ENCODE measurements around the gene BPIFA3. TPM values are rescaled to one million over a fixed set of nuclear protein-coding genes. Genes with fewer than 3 reads are reported as not detected.

BPIFA3 gene
- total and polyA plus RNA-seq, 9 of the 15 experiments (the other 6 are each of a cell fraction or from before 2014, with no cell fraction given) = not detected

- peak; percentile 33; the same call in 1 of the 2 replicates for TF ChIP-seq USF1 (CRISPR knock-in tag; IDR thresholded peaks at IDR 0.05)
- TF ChIP-seq NCOA1 (IDR thresholded peaks at IDR 0.05; ENCODE audit: low read depth) = 0 out of 2 replicates have a peak, but pooled peaks have one; percentile 48
- no peak for TF ChIP-seq ZBTB33 (CRISPR knock-in tag; IDR thresholded peaks at IDR 0.05)
- TF ChIP-seq BHLHE40 (IDR thresholded peaks at IDR 0.05; ENCODE audit: low read length) = no peak
- TF ChIP-seq DPF2 (IDR thresholded peaks at IDR 0.05) = no peak
- TF ChIP-seq HIVEP1 (CRISPR knock-in tag; IDR thresholded peaks at IDR 0.05) = no peak
- TF ChIP-seq MTA3 (IDR thresholded peaks at IDR 0.05; ENCODE audit: borderline replicate concordance) = no peak
- TF ChIP-seq GABPB1 (CRISPR knock-in tag; IDR thresholded peaks at IDR 0.05) = peak; percentile 44; the same call in 1 of the 2 replicates
- TF ChIP-seq TFAP4 (CRISPR knock-in tag; IDR thresholded peaks at IDR 0.05; ENCODE audit: borderline replicate concordance) = peak; percentile 53; the same call in 1 of the 2 replicates
- TF ChIP-seq PTBP1 (IDR thresholded peaks at IDR 0.05; ENCODE audit: low read depth, low read length) = no peak
- no peak for TF ChIP-seq ZKSCAN8 (CRISPR knock-in tag; IDR thresholded peaks at IDR 0.05)
- 0 out of 2 replicates have a peak, but pooled peaks have one; percentile 72 for TF ChIP-seq E2F5 (CRISPR knock-in tag; IDR thresholded peaks at IDR 0.05)
- peak; percentile 75 for TF ChIP-seq CXXC5 (CRISPR knock-in tag; IDR thresholded peaks at IDR 0.05)
- no peak for TF ChIP-seq ZNF551 (CRISPR knock-in tag; IDR thresholded peaks at IDR 0.05)
- TF ChIP-seq CREB1 (IDR thresholded peaks at IDR 0.05) = no peak
- 0 out of 2 replicates have a peak, but pooled peaks have one; percentile 25 for TF ChIP-seq CREB1 (CRISPR knock-in tag; IDR thresholded peaks at IDR 0.05)
- TF ChIP-seq MAFF (IDR thresholded peaks at IDR 0.05; ENCODE audit: low read length) = no peak
- no peak for TF ChIP-seq ZNF347 (CRISPR knock-in tag; IDR thresholded peaks at IDR 0.05; ENCODE audit: low read depth)
- peak; percentile 79 for TF ChIP-seq ZNF395 (CRISPR knock-in tag; IDR thresholded peaks at IDR 0.05)
- no peak for TF ChIP-seq TAF7 (tag; IDR thresholded peaks at IDR 0.05)
Observed at GRCh38 chr20:33209789-33210188, 7.4 kb upstream of the BPIFA3 start (continued).

All from K562 (cell line).